K562 (cell line): Measurements from ENCODE around the gene TMED7. TPM values are rescaled to one million over a fixed set of nuclear protein-coding genes. Genes with fewer than 3 reads are reported as not detected.

Source experiments
- CBX3 ChIP-seq, 2 experiments: IDR thresholded peaks; 1 replicate in 1 of 2; 2 replicates in 1 of 2; pipeline ENCODE4 v1.6.1; 2012; ENCODE audit warnings: inconsistent platforms in 2 of 2, low read length in 2 of 2, borderline replicate concordance in 1 of 2, control low read depth in 1 of 2
- CTCF ChIP-seq, 3 experiments: IDR thresholded peaks in 2 of 3; conservative IDR thresholded peaks in 1 of 3; 2 replicates each; pipeline ENCODE4 v1.5.1; 2011 to 2012; ENCODE audit warnings: low read length in 3 of 3, mild to moderate bottlenecking in 3 of 3, control low read depth in 2 of 3, improper control_type of control experiment in 1 of 3, inconsistent platforms in 1 of 3, low read depth in 1 of 3, mixed read lengths in 1 of 3, moderate library complexity in 1 of 3; ENCODE audit not compliant: insufficient read depth in 2 of 3
- CXXC5 ChIP-seq: fragments of 250-450 bp; sonication (Bioruptor Pico); IDR thresholded peaks from 2 replicates; pipeline ENCODE4 v1.8.0; 2022; ENCODE audit warnings: inconsistent platforms, mild to moderate bottlenecking, moderate library complexity
- E2F8 ChIP-seq: fragments of 450-650 bp; IDR thresholded peaks from 2 replicates; pipeline ENCODE4 v1.7.1; 2018; ENCODE audit warnings: mild to moderate bottlenecking, low read depth; ENCODE audit not compliant: partially characterized antibody
- FIP1L1 ChIP-seq: fragments of 200-400 bp; formaldehyde crosslinking; IDR thresholded peaks from 2 replicates; pipeline ENCODE4 v1.6.1; 2018; ENCODE audit warnings: mild to moderate bottlenecking, low read depth, low read length; ENCODE audit not compliant: poor library complexity, severe bottlenecking
- GATAD2B ChIP-seq: fragments of 450-650 bp; IDR thresholded peaks from 2 replicates; pipeline ENCODE4 v1.6.1; 2017; ENCODE audit warnings: mild to moderate bottlenecking, borderline replicate concordance
- HBP1 ChIP-seq: fragments of 450-650 bp; formaldehyde crosslinking; IDR thresholded peaks from 2 replicates; pipeline ENCODE4 v1.4.0; 2022; ENCODE audit warnings: missing genetic modification characterization
- IRF1 ChIP-seq: sonication (generic); formaldehyde crosslinking; IDR thresholded peaks from 2 replicates; pipeline ENCODE4 v1.8.0; 2022; ENCODE audit warnings: missing genetic modification reagents, mild to moderate bottlenecking, borderline replicate concordance
- JUND ChIP-seq, 2 experiments: IDR thresholded peaks; 2 replicates in 1 of 2; 3 replicates in 1 of 2; pipeline ENCODE4 v1.6.1; 2011; ENCODE audit warnings: borderline replicate concordance in 2 of 2, low read depth in 2 of 2, low read length in 2 of 2, improper control_type of control experiment in 1 of 2, missing biosample characterization in 1 of 2, missing genetic modification characterization in 1 of 2, missing genetic modification reagents in 1 of 2
- LEF1 ChIP-seq: fragments of 450-650 bp; IDR thresholded peaks from 2 replicates; pipeline ENCODE4 v1.6.1; 2016; ENCODE audit warnings: mild to moderate bottlenecking
- NONO ChIP-seq, 2 experiments: fragments of 200-400 bp in 1 of 2; fragments of 450-650 bp in 1 of 2; formaldehyde crosslinking in 1 of 2; IDR thresholded peaks; 2 replicates each; pipeline ENCODE4 v1.6.1; 2017; ENCODE audit warnings: low read depth in 2 of 2, mild to moderate bottlenecking in 2 of 2, moderate library complexity in 2 of 2, low read length in 1 of 2
- NR2F6 ChIP-seq: fragments of 450-650 bp; formaldehyde crosslinking; IDR thresholded peaks from 2 replicates; pipeline ENCODE4 v1.4.0; 2020; ENCODE audit warnings: mild to moderate bottlenecking
- RB1 ChIP-seq: fragments of 450-650 bp; IDR thresholded peaks from 2 replicates; pipeline ENCODE4 v1.6.1; 2017; ENCODE audit warnings: low read depth, mild to moderate bottlenecking
- RBM25 ChIP-seq: fragments of 200-400 bp; formaldehyde crosslinking; IDR thresholded peaks from 2 replicates; pipeline ENCODE4 v1.6.1; 2018; ENCODE audit warnings: low read length, low read depth, moderate library complexity; ENCODE audit not compliant: severe bottlenecking
- SMARCE1 ChIP-seq: fragments of 450-650 bp; IDR thresholded peaks from 2 replicates; pipeline ENCODE4 v1.7.1; 2016; ENCODE audit warnings: mild to moderate bottlenecking
- SOX6 ChIP-seq: fragments of 450-650 bp; IDR thresholded peaks from 2 replicates; pipeline ENCODE4 v1.6.1; 2014; ENCODE audit warnings: mild to moderate bottlenecking
- XRCC5 ChIP-seq: fragments of 200-400 bp; formaldehyde crosslinking; IDR thresholded peaks from 2 replicates; pipeline ENCODE4 v1.6.1; 2017; ENCODE audit warnings: low read depth, mild to moderate bottlenecking, low read length
- ZNF143 ChIP-seq: sonication (generic); formaldehyde crosslinking; IDR thresholded peaks from 2 replicates; pipeline ENCODE4 v1.9.0; 2022; ENCODE audit warnings: mild to moderate bottlenecking, missing genetic modification reagents
- ZNF217 ChIP-seq: sonication (generic); formaldehyde crosslinking; IDR thresholded peaks from 2 replicates; pipeline ENCODE4 v1.8.0; 2022; ENCODE audit warnings: mild to moderate bottlenecking, missing genetic modification reagents
- ZNF316 ChIP-seq: fragments of 450-650 bp; IDR thresholded peaks from 2 replicates; pipeline ENCODE4 v1.6.1; 2016
- polyA plus RNA-seq, 8 experiments: library from polyadenylated mRNA; depleted of rRNA in 4 of 8; stranded (reverse) in 5 of 8; unstranded in 3 of 8; fragments of >200 nt; fragmentation: Nextera tagmentation in 2 of 8; fragmentation: Illumina TruSeq in 1 of 8; extraction: Ambion mirVana in 2 of 8; extraction: Trizol in 1 of 8; gene quantifications; 2 replicates each; pipeline versions ENCODE4 v1.2.1 to v1.2.3, GENCODE V29; 2011 to 2014; ENCODE audit warnings: inconsistent platforms in 1 of 8, missing spikeins in 1 of 8
- total RNA-seq, 7 experiments: library from RNA; depleted of rRNA in 6 of 7; stranded (reverse); fragments of >200 nt in 6 of 7; fragmentation: Illumina TruSeq in 2 of 7; extraction: Trizol in 2 of 7; gene quantifications; 2 replicates each; pipeline versions ENCODE4 v1.2.1 to v1.2.3, GENCODE V29; 2011 to 2021; ENCODE audit warnings: low replicate concordance in 1 of 7

Gene TMED7
- total and polyA plus RNA-seq, 9 of the 15 experiments (the other 6 are each of a cell fraction or from before 2014, with no cell fraction given), result 15.9 to 93.4 (median 41.7) TPM

GRCh38 chr5:115601701-115602590 lies 23.9 kb downstream of the TMED7 start, which contains the start of gene TICAM2 (continued):
- TF ChIP-seq RB1 (peak; percentile 49; the same call in 1 of the 2 replicates), LEF1 (no peak), ZNF316 (no peak), SMARCE1 (peak; percentile 47; the same call in 1 of the 2 replicates), E2F8 (peak; percentile 23), XRCC5 (no peak), SOX6 (0 out of 2 replicates have a peak, but pooled peaks have one; percentile 23), ZNF217 (CRISPR knock-in tag) (no peak), IRF1 (CRISPR knock-in tag) (no peak), NR2F6 (no peak), GATAD2B (peak; percentile 20; the same call in 1 of the 2 replicates), JUND (IDR thresholded peaks at IDR 0.05; ENCODE audit: borderline replicate concordance, low read depth, low read length) (peak; percentile 31; the same call in 1 of the 2 replicates), JUND (tag; IDR thresholded peaks at IDR 0.05; ENCODE audit: borderline replicate concordance, low read depth, low read length) (no peak), CTCF (IDR thresholded peaks at IDR 0.05 in 2 of 3, conservative IDR thresholded peaks at IDR 0.05 in 1 of 3; ENCODE audit: insufficient read depth in 2 of 3, low read depth in 1 of 3, low read length in 3 of 3) (peak in 2 of 3 experiments; percentile 22 to 75; a peak in 3 of 6 replicates), CXXC5 (peak; percentile 45; the same call in 1 of the 2 replicates), CBX3 (IDR thresholded peaks at IDR 0.05; ENCODE audit: borderline replicate concordance in 1 of 2, low read length in 2 of 2) (no peak), FIP1L1 (no peak), NONO (IDR thresholded peaks at IDR 0.05; ENCODE audit: low read depth in 2 of 2, low read length in 1 of 2) (0 out of 4 replicates have a peak, but pooled peaks of 1 of the 2 experiments have one; percentile 7), RBM25 (no peak), ZNF143 (CRISPR knock-in tag) (no peak), HBP1 (no peak)
